HCT116 (cell line): ENCODE data around the gene TICAM1. TPM values are rescaled to one million over a fixed set of nuclear protein-coding genes. Genes with fewer than 3 reads are reported as not detected.
A peak's percentile ranks its signal among the peaks of the same experiment; 100 is the strongest.

ENCODE experiments used
- ATAC-seq: fragments of 200-7000 bp; cut with Tn5 transposase; 2 replicates; pipeline ENCODE4 v1.9.1; 2020; ENCODE audit warnings: mild to moderate bottlenecking, moderate library complexity
- BruUV-seq: library from RNA; stranded (reverse); fragments of 400-500 nt; replicated peaks from 2 replicates; lab custom pipeline; 2021; lab: Mats Ljungman, UMichigan
- CTCF ChIA-PET: fragments of 300-600 bp; sonication (Branson Sonifier 250); formaldehyde crosslinking; loops from one replicate; lab custom pipeline; 2021; ENCODE audit warnings: antibody characterized with exemption; lab: Charles Lee
- POLR2A ChIA-PET: fragments of 300-600, 350-600 bp; sonication (Branson Sonifier 250); formaldehyde crosslinking; loops from one replicate; lab custom pipeline; 2021; ENCODE audit warnings: antibody characterized with exemption; lab: Charles Lee
- RAD21 ChIA-PET, 2 experiments: fragments of 300-600 bp; sonication (Branson Sonifier 250); formaldehyde crosslinking; loops; one replicate each; lab custom pipeline; 2023; ENCODE audit warnings: low total read pairs in 2 of 2; ENCODE audit not compliant: uncharacterized antibody in 2 of 2, unreplicated experiment in 2 of 2, low non-redundant PET in 1 of 2; lab: Charles Lee
- DNase-seq: peaks from one replicate; pipeline ENCODE4 v3.0.0-alpha.2; 2010; ENCODE audit warnings: low read depth, low spot score
- H2AFZ ChIP-seq: fragments of 200-600 bp; shearing (Covaris generic), sonication (generic); 2 replicates; pipeline ENCODE4 v1.6.1; 2017; ENCODE audit warnings: low read depth, mixed run types, mixed read lengths, antibody characterized with exemption, low read length; ENCODE audit not compliant: poor library complexity, severe bottlenecking
- H3K27ac ChIP-seq: 2 replicates; pipeline ENCODE4 v1.5.1; 2012; ENCODE audit warnings: low read depth, low read length
- H3K27me3 ChIP-seq: fragments of 200-600 bp; sonication (generic); 2 replicates; pipeline ENCODE4 v1.6.1; 2016; ENCODE audit warnings: mixed run types, low read length, mixed read lengths; ENCODE audit not compliant: insufficient read depth
- H3K36me3 ChIP-seq, 2 experiments: fragments of 200-500 bp in 1 of 2; fragments of 200-600 bp in 1 of 2; sonication (Bioruptor generic) in 1 of 2; sonication (generic) in 1 of 2; 2 replicates each; pipeline versions ENCODE4 v1.5.1 to v1.6.1; 2014 to 2016; ENCODE audit warnings: low read length in 2 of 2, inconsistent platforms in 1 of 2, mixed read lengths in 1 of 2, mixed run types in 1 of 2; ENCODE audit not compliant: insufficient read depth in 2 of 2, control insufficient read depth in 1 of 2
- H3K4me1 ChIP-seq, 2 experiments: fragments of 200-600 bp in 1 of 2; sonication (generic) in 1 of 2; 2 replicates each; pipeline versions ENCODE4 v1.5.1 to v1.6.1; 2012 to 2017; ENCODE audit warnings: low read length in 2 of 2, inconsistent platforms in 1 of 2, mild to moderate bottlenecking in 1 of 2, mixed read lengths in 1 of 2, mixed run types in 1 of 2, moderate library complexity in 1 of 2; ENCODE audit not compliant: insufficient read depth in 2 of 2, control insufficient read depth in 1 of 2
- H3K4me2 ChIP-seq: fragments of 200-600 bp; sonication (generic); 2 replicates; pipeline ENCODE4 v1.6.1; 2017; ENCODE audit warnings: mixed run types, low read length, mixed read lengths
- H3K4me3 ChIP-seq, 2 experiments: fragments of 200-600 bp in 1 of 2; sonication (generic) in 1 of 2; replicated peaks in 1 of 2; 2 replicates each; pipeline ENCODE4 v1.5.1; 2011 to 2016; ENCODE audit warnings: low read length in 2 of 2, control low read depth in 1 of 2, low read depth in 1 of 2, mild to moderate bottlenecking in 1 of 2, mixed read lengths in 1 of 2, mixed run types in 1 of 2
- H3K79me2 ChIP-seq: fragments of 200-600 bp; sonication (generic); 2 replicates; pipeline ENCODE4 v1.6.1; 2017; ENCODE audit warnings: mild to moderate bottlenecking, mixed run types, low read length, moderate library complexity, mixed read lengths; ENCODE audit not compliant: insufficient read depth
- H3K9ac ChIP-seq: fragments of 200-600 bp; sonication (generic); 2 replicates; pipeline ENCODE4 v1.6.1; 2016; ENCODE audit warnings: low read length, mixed read lengths
- H3K9me2 ChIP-seq: fragments of 200-600 bp; sonication (generic), shearing (Covaris generic); 2 replicates; pipeline ENCODE4 v1.6.1; 2017; ENCODE audit warnings: mixed run types, mild to moderate bottlenecking, moderate library complexity; ENCODE audit not compliant: insufficient read depth
- H3K9me3 ChIP-seq, 2 experiments: fragments of 200-500 bp in 1 of 2; fragments of 200-600 bp in 1 of 2; sonication (Bioruptor generic) in 1 of 2; sonication (generic) in 1 of 2; 2 replicates each; pipeline ENCODE4 v1.6.1; 2014 to 2017; ENCODE audit warnings: low read length in 2 of 2, mixed read lengths in 2 of 2, inconsistent platforms in 1 of 2, low read depth in 1 of 2, mild to moderate bottlenecking in 1 of 2, mixed run types in 1 of 2, moderate library complexity in 1 of 2; ENCODE audit not compliant: control insufficient read depth in 1 of 2, insufficient read depth in 1 of 2
- H4K20me1 ChIP-seq: fragments of 200-600 bp; sonication (generic), shearing (Covaris generic); 2 replicates; pipeline ENCODE4 v1.6.1; 2017; ENCODE audit warnings: mixed run types, mild to moderate bottlenecking, moderate library complexity; ENCODE audit not compliant: insufficient read depth
- CBX3 ChIP-seq: IDR thresholded peaks from 2 replicates; pipeline ENCODE4 v1.6.1; 2012; ENCODE audit warnings: low read depth
- CEBPB ChIP-seq: IDR thresholded peaks from 2 replicates; pipeline ENCODE4 v1.6.1; 2012; ENCODE audit warnings: low read depth
- EGR1 ChIP-seq: IDR thresholded peaks from 2 replicates; pipeline ENCODE4 v1.6.1; 2012; ENCODE audit warnings: low read depth
- ELF1 ChIP-seq: IDR thresholded peaks from 2 replicates; pipeline ENCODE4 v1.6.1; 2012; ENCODE audit warnings: low read depth, borderline replicate concordance
- EZH2 ChIP-seq: fragments of 200-600 bp; sonication (generic); IDR thresholded peaks from 2 replicates; pipeline ENCODE4 v1.6.1; 2017; ENCODE audit warnings: antibody characterized with exemption, mixed run types
- JUND ChIP-seq: IDR thresholded peaks from 2 replicates; pipeline ENCODE4 v1.6.1; 2012
- MAX ChIP-seq: IDR thresholded peaks from 2 replicates; pipeline ENCODE4 v1.6.1; 2012
- POLR2A ChIP-seq: IDR thresholded peaks from 2 replicates; pipeline ENCODE4 v1.7.0; 2011; ENCODE audit warnings: borderline replicate concordance; ENCODE audit not compliant: insufficient read depth, insufficient read length; ENCODE audit errors: extremely low read depth
- POLR2AphosphoS5 ChIP-seq: IDR thresholded peaks from 2 replicates; pipeline ENCODE4 v1.6.1; 2011; ENCODE audit warnings: mild to moderate bottlenecking, low read depth, low read length, moderate library complexity
- RAD21 ChIP-seq: IDR thresholded peaks from 2 replicates; pipeline ENCODE4 v1.6.1; 2012; ENCODE audit warnings: low read depth, mild to moderate bottlenecking
- SP1 ChIP-seq: IDR thresholded peaks from 2 replicates; pipeline ENCODE4 v1.6.1; 2012; ENCODE audit warnings: low read depth
- SRF ChIP-seq: IDR thresholded peaks from 2 replicates; pipeline ENCODE4 v1.6.1; 2012; ENCODE audit warnings: low read depth
- TCF7L2 ChIP-seq: IDR thresholded peaks from 2 replicates; pipeline ENCODE4 v1.7.0; 2011; ENCODE audit warnings: borderline replicate concordance, inconsistent platforms; ENCODE audit not compliant: insufficient read depth, insufficient read length; ENCODE audit errors: extremely low read depth
- YY1 ChIP-seq: IDR thresholded peaks from 2 replicates; pipeline ENCODE4 v1.6.1; 2011; ENCODE audit warnings: low read length, low read depth, moderate library complexity, mild to moderate bottlenecking; ENCODE audit not compliant: insufficient replicate concordance; ENCODE audit errors: extremely low read depth
- ZBTB33 ChIP-seq: IDR thresholded peaks from 2 replicates; pipeline ENCODE4 v1.6.1; 2011; ENCODE audit warnings: mild to moderate bottlenecking, low read length, moderate library complexity; ENCODE audit not compliant: insufficient replicate concordance; ENCODE audit errors: extremely low read depth
- ZNF274 ChIP-seq: fragments of 200-500 bp; sonication (Bioruptor generic); IDR thresholded peaks from 2 replicates; pipeline ENCODE4 v1.6.1; 2014; ENCODE audit warnings: mild to moderate bottlenecking, low read depth, low read length, inconsistent platforms
- intact Hi-C: fragments of 100-400 bp; cut with micrococcal nuclease; formaldehyde crosslinking; loops from 2 replicates; pipeline ENCODE4 v1.10.0; 2022
- total RNA-seq: library from RNA; stranded (reverse); gene quantifications from one replicate; pipeline ENCODE4 v1.2.1, GENCODE V29; 2021; ENCODE audit not compliant: unreplicated experiment
- TF ChIP-seq, protein P1 (sequence below): IDR thresholded peaks from 2 replicates; pipeline ENCODE4 v1.6.1; 2012
- TF ChIP-seq, protein P2 (sequence below), 3 experiments: fragments of 200-600 bp in 1 of 3; sonication (generic) in 1 of 3; IDR thresholded peaks in 2 of 3; conservative IDR thresholded peaks in 1 of 3; 2 replicates each; pipeline ENCODE4 v1.5.1; 2012 to 2017; ENCODE audit warnings: low read depth in 2 of 3, low read length in 2 of 3, antibody characterized with exemption in 1 of 3, borderline replicate concordance in 1 of 3, control low read depth in 1 of 3, mild to moderate bottlenecking in 1 of 3, mixed read lengths in 1 of 3, mixed run types in 1 of 3, moderate library complexity in 1 of 3; ENCODE audit not compliant: insufficient read depth in 1 of 3

The TICAM1 gene
- total RNA-seq, 1 experiment from 2014 or later, result 28.7 TPM

DNA sequence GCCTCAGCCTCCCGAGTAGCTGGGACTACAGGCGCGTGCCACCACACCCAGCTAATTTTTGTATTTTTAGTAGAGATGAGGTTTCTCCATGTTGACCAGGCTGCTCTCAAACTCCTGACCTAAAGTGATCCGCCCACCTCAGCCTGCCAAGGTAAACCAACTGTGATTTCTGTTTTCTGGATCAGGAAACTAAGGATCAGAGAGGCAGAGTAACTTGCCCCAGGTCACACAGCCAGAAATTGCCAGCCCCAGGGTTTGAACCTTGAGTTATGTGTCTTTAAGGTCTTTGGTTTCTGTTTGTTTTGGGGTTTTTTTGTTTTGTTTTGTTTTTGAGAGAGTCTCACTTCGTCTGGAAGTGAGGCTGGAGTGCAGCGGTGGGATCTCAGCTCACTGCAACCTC is 40.2 kb upstream of the TICAM1 start:
- peak overlapping the region; percentile 12; the same call in 1 of the 2 replicates for H3K9ac ChIP-seq
- ChIA-PET POLR2A (interaction anchor here (2.5 to 5.7 kb wide), 2 partner anchors 40 to 41 kb away, joined by 12 to 54 read pairs; no protein-coding TSS in a partner anchor), RAD21 (interaction anchor here (0.7 to 2.3 kb wide), 4 partner anchors 40 to 62 kb away, joined by 3 to 9 read pairs (median 6); no protein-coding TSS in a partner anchor), CTCF (interaction anchor here (1.4 to 8.1 kb wide), 4 partner anchors 41 to 159 kb away, joined by 3 to 55 read pairs (median 19); partner anchors contain the start of gene KDM4B)
- H3K4me3 ChIP-seq, result no peak overlapping the region
- no peaks in the 10 kb centered on the region for H3K9me3 ChIP-seq
- TF ChIP-seq, protein P1, sequence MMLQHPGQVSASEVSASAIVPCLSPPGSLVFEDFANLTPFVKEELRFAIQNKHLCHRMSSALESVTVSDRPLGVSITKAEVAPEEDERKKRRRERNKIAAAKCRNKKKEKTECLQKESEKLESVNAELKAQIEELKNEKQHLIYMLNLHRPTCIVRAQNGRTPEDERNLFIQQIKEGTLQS, result no peak
- no peak for TF ChIP-seq CBX3
- TF ChIP-seq ZBTB33, result no peak
- TF ChIP-seq MAX, result no peak
- no peak for TF ChIP-seq EGR1
- TF ChIP-seq RAD21, result no peak
- no peak for TF ChIP-seq SP1
- no peak for TF ChIP-seq POLR2AphosphoS5
- no peak for TF ChIP-seq EZH2
- TF ChIP-seq, protein P2, sequence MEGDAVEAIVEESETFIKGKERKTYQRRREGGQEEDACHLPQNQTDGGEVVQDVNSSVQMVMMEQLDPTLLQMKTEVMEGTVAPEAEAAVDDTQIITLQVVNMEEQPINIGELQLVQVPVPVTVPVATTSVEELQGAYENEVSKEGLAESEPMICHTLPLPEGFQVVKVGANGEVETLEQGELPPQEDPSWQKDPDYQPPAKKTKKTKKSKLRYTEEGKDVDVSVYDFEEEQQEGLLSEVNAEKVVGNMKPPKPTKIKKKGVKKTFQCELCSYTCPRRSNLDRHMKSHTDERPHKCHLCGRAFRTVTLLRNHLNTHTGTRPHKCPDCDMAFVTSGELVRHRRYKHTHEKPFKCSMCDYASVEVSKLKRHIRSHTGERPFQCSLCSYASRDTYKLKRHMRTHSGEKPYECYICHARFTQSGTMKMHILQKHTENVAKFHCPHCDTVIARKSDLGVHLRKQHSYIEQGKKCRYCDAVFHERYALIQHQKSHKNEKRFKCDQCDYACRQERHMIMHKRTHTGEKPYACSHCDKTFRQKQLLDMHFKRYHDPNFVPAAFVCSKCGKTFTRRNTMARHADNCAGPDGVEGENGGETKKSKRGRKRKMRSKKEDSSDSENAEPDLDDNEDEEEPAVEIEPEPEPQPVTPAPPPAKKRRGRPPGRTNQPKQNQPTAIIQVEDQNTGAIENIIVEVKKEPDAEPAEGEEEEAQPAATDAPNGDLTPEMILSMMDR (IDR thresholded peaks at IDR 0.05 in 2 of 3, conservative IDR thresholded peaks at IDR 0.05 in 1 of 3; ENCODE audit: borderline replicate concordance in 1 of 3, insufficient read depth in 1 of 3, low read depth in 2 of 3, low read length in 2 of 3), result no peak
- no peak for TF ChIP-seq SRF
- TF ChIP-seq CEBPB, result no peak
- no peak for TF ChIP-seq JUND
- no peak for TF ChIP-seq POLR2A
- no peak for TF ChIP-seq TCF7L2
- no peak for TF ChIP-seq ZNF274
- TF ChIP-seq YY1, result no peak
- TF ChIP-seq ELF1, result no peak
- BruUV-seq, result no TSS peak
- H2AFZ ChIP-seq, result no peak overlapping the region
- H3K79me2 ChIP-seq, result peaks cover 8% of the 10 kb centered on the region
- ATAC-seq, result no peak
- no peaks in the 10 kb centered on the region for H3K36me3 ChIP-seq
- H4K20me1 ChIP-seq, result no peaks in the 10 kb centered on the region
- no peak for DNase-seq
- H3K4me1 ChIP-seq, result peaks cover 36 to 55% of the 10 kb centered on the region in 2 experiments
- H3K27ac ChIP-seq, result peak overlapping the region; percentile 43
- no peaks in the 10 kb centered on the region for H3K27me3 ChIP-seq
- H3K9me2 ChIP-seq, result no peaks in the 10 kb centered on the region
- H3K4me2 ChIP-seq, result peak overlapping the region; percentile 85
- intact Hi-C loops, result loop anchor here (1.0 to 5.0 kb wide), 3 partner anchors 40 to 160 kb away; partner anchors contain the start of gene KDM4B
